GOT3 (cell line): ENCODE data around the gene WDFY2.
"Not testable (repeated sequence)": the region's sequence is repeated elsewhere in the genome, so short reads cannot be mapped to it uniquely, and the experiment has no call there.

Experiments used
- DNase-seq: peaks from one replicate; lab custom pipeline; 2025; ENCODE audit warnings: mixed read lengths; lab: John Stamatoyannopoulos, UW

Gene WDFY2

DNA sequence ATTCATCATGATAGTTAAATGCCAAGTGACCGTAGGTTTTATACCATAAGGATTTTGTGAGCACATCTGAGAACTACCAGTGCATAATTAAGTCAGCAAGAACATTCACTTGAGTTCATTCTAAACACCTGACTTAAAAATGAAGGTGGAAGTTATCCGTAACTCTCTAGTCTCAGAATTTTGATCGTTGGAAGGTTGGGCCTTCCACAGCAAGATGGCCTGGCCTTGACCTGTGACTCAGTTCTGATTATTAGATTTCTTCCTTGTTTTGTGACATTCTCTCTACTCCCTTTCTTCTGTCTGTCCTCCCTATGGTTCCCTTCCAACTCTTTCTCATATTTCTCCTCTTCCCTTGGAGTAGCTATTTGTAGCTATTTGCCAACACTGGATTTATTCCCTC is 20.0 kb upstream of the WDFY2 start:
- DNase-seq: no peak

DNA sequence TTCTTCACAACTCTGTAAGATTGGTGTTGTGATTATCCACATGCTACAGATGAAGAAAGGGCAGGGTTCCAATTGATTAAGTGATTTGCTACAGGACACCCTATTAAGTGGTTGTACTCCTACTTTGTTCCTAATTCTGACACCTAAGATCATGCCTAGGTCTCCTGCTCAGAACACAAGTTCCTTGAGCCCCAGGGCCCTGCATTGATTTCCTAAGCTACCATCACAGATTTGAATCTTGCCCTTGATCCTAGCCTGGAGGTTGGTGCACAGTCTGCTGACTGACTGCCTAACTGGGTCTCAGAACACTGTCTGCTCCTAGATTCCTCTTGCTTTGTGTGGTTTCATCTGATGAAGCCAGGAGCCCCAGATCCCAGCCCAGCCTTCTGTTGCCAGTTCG is 19.6 kb upstream of the WDFY2 start:
- no peak for DNase-seq

DNA sequence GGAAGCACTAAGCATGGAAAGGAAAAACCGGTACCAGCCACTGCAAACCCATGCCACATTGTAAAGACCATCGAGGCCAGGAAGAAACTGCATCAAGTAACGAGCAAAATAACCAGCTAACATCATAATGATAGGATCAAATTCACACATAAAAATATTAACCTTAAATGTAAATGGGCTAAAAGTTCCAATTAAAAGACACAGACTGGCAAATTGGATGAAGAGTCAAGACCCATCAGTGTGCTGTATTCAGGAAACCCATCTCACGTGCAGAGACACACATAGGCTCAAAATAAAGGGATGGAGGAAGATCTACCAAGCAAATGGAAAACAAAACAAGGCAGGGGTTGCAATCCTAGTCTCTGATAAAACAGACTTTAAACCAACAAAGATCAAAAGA is 15.3 kb upstream of the WDFY2 start:
- DNase-seq: not testable (repeated sequence)

DNA sequence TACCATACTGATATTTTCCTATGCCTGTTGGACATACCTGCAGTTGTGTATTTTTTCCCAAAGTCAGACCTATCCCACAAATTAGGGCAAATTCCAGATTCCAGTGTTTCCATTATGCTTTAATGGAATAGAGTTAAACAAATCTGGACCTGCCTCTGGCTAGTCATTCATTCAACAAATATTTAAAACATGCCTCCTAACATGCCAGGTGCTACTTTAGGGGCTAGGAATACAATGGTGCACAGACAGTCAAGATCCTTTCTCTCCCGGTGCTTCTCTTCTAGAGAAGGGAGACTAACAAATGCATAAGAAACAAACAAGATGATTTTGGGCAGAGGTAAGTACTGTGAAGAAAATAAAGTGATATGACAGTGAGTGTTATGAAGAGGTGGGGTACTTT is 7.5 kb upstream of the WDFY2 start:
- DNase-seq: no peak

DNA sequence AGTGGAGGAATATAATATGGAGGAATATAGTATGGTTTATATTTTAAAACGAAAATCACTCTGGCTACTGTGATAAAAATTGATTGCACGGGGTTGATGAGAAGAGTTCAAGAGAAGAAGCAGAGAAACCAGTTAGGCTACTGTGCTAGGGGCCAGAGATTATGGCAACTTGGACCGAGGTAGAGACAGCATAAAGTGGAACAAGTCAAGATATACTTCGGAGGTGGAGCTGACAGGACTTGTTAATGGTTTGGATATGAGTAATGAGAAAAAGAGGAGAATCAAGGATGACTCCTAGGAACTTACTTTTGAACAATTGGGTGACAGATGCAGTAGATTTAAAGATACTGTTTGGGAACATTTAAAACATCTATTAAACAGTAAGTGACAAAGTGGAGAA is 6.6 kb upstream of the WDFY2 start:
- DNase-seq: no peak

DNA sequence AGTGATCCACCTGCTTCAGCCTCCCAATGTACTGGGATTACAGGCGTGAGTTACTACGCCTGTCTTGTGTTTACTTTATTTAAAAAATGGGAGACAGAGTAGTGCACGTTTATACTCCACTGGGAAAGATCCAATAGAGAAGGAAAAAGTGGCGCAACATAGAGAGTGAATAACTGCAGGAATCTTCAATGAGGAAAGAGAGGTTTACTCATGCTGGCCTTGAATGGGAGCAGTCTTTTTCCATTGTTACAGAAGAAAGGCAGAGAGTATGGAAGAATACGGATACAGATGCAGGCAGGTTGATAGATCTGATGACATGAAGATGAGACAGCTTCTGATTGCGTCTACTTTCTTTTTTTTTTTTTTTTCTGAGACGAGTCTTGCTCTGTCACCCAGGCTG is 4.6 kb upstream of the WDFY2 start:
- DNase-seq: no peak

DNA sequence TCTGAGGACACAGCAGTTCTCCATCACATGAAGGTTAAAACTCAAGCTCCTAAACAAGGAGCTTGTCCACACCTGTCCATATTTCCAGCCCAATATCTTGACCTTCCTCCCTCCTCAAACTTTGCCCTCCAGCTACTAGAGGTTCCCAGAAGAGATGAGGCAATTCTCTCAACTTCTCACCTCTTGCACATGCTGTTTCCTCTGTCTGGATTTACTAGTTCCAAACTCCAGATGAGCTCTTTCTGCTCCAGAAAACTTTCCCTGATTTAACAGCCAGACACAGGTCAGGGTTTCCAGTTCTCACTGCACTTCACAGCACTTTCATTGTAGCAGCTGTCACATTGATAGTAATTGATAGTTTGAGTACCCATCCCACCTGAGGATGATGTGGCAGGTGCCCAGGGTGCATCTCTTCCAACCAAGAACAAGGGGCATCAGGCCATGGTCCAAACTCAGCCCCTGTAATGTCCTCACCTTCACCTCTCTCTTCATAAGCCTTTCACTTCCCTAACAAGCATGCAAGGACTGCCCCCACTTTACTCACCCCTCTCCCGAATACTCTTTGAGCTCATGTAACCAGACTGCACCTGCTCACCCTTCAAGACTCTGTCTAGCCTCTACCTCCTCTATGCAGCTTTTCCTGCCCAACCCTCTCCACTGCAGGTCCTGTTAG is 3.0 kb upstream of the WDFY2 start:
- no peak for DNase-seq

DNA sequence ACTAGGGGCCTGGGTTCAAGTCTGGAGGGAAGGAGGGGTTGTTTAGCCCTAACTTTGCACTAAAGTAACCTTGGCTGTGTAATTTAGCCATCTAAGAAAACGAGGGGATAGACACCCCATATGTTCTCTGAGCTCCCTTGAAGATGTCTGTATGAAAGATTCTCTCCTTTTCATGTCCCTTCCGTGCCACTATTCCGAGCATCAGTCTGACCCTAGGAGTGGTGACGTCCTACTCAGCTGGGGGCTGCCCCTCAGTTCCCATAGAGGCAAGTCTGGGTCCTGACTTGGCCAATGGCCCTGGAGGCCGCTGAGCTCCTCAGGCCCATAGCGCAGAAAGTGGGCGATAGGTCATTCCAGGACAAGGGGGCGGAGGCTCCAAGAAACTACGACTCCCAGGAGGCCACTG is 790 bp upstream of the WDFY2 start:
- no peak for DNase-seq

DNA sequence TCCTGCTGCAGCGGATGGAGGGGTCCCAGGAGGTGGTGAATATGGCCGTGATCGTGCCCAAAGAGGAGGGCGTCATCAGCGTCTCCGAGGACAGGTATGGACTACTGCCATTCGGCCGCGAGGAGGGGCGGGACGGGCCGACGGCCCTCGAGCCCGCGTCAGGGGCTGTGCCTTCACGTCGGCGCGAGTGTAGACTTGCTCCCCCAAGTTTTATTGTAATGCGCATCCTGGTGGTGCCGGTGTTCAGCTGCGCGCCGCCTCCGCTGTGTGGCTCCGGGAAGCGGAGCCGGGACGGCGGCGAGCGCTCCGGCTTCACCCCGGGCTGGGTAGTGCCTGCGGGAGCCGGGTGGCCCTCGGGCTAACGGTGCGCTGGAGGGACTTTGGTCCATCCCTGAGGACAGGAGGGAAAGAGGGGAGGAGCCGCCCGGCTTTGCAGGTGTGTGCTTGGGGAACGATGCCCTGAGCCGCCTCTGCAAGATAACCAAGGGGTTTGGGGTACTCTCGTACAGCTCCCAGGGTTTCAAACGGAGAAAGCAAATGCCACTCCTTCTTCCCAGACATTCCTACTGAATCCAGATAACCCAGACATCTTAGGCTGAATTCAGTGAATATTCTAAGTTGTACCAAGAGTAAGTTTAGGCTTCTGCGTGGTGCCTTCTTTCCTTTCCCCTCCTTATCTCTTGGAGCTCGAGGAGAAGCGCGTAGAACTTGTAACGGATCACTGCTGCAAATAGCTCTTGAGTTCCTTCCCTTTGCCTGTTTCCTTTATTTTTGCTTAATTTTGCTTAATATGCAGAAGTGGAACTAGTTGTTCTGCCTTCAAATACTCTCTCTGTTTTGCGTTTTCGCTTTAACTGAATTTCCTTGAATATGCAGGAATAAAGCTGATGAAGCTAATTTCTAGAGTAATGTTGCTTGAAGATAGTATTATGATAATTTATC is 740 bp downstream of the WDFY2 start:
- DNase-seq: no peak

DNA sequence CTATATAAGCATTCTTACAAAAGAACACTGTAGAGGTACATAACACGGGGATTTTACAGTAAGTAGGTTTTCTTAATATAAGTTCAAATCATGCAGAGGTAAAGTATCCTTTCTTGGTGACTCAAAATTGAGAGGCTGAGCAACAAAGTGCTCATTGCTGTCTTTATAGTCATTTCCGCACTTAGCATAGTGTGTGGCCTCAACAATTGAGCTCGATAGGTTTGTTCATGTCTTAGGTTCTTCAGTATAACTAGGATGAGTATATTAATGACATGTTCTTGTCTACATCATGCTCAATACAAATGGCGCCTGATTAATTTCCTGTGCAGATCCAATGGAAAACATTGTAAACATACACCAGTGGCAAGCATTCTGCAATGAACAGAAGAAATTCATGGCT is 1.4 kb downstream of the WDFY2 start:
- DNase-seq: no peak

DNA sequence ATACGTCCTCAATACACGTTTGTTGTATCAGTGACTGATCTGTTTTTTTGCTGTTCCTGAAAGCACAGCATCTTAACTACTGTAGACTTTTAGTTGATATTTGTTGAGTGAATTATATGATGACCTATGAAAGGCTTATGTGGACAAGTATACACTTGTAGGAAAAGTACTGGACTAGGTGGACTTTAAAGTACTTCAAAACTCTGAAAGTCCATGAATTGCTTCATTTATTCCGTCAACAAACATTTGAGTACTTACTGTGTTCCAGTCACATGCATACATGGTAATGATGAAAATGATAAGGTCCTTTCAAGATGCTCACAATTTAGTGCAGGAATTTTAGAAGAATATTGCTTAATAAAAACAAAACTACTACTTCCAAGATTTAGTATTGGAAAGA is 3.1 kb downstream of the WDFY2 start:
- DNase-seq: no peak

DNA sequence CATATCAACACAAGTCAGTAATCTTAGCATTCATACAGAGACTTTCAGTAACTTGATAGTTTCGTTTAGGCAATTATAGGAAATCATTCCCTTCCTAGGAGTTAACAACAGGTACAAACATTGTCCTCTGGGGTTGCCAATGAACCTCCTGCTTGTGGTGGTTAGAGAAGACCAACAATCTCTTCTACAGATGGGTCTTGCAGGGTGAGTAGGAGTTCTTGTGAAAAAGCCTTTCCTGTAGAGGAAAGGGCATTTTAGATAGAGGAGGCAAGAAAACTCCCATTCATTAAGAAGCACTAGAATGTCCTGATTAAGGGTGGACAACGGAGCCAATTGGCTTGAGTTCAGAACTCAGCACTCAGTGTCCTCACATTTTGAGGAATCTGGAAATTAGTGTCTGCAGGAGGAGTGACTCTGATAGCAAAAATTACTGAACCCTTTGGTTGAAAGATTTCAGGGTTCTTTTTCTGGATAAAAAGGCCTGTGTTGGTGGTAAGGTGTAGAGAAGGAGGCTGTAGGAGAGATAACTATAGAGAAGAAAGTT is 4.2 kb downstream of the WDFY2 start:
- no peak for DNase-seq

DNA sequence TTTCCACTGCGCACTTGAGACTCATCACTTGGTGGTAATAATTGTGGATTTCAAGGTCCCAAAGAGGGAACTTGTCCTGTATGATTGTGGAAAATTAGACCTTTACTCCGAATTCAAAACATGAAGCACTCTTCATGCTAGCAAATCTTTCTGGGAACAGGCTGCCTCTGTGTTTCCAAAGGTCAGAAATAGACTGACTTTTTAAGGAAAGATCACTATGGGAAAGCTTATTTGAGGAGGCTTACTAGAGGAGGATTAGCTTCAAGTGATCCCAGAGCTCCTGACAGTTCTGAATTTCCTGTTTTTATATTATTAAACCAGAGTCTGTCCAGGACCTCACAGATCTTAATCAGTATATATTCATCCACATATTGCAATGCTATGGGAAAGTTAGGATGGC is 5.5 kb downstream of the WDFY2 start:
- no peak for DNase-seq

DNA sequence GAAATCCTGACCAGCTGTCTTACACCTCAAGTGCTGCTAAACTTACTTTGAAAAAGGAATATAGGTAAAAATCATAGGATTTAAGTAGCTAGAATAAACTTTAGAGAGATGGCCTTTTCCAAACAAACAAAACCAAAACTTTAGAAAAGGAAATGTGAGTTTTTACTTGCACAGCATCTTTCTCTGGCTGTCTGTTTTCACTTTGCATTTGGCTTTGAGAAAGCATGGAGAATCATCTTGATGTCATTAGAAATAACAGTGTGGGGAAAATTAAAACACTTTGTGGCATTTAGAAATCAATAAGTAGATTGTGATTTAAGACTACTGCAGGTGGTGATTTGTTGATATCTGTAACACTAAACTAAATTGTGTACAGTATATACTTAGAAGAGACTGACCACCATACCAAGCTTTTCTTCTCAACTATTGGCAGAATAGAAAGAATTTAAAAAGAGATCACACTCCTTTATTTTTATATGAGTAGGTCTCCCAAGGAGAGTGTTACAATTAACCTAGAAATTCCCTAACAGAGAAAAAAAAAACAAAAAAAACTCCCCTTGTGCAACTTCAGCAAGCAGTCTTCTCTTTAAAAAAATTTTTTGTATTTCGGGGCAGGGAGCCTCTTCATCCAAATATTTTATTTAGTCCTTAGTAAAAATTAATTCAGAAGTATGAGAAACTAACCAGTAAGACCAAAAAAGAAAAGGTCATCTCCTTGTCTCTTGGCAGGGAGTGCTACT is 6.1 kb downstream of the WDFY2 start:
- no peak for DNase-seq

DNA sequence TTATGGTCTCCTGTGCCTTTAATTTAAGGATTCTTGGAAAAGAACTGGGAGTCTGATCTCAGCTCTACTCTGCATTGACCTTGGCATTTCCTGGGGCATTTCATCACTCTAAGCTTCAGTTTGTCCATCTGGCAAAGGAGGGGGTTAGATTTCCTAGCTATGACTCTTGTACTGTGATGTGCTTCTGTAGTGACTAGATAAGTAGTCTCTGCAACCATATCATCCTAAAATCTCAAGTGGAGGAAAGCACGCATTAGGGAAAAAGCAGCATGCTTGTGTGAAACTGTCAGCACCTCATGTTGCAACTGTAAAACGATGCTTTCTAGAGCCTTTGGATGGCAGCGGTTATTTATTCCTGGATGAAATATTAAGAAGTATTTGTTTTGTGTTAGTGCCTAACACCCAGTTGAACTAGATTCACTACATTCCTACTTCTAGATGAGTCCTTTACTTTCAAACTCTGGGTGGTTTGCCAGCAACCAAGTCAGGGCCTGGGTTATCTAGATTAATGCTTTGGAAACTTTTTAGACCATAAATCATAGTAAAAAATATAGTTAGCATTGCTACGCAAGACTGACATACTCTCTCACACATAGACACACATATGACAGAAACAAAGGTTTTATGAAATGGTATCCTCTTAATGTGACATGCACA is 6.8 kb downstream of the WDFY2 start:
- DNase-seq: peak; percentile 14

DNA sequence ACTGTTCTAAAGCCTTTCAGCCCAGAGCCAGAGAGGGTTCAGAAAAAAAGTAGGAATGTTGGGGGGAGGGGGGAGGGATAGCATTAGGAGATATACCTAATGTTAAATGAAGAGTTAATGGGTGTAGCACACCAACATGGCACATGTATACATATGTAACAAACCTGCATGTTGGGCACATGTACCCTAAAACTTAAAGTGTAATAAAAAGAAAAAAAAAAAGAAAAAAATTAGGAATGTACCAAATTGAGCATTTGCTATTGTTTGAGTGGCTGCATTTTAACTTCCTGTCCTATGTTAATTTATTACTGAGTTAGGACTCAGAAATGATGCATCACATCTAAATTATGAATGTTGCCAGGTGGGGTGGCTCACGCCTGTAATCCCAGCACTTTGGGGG is 7.7 kb downstream of the WDFY2 start:
- DNase-seq: not testable (repeated sequence)

DNA sequence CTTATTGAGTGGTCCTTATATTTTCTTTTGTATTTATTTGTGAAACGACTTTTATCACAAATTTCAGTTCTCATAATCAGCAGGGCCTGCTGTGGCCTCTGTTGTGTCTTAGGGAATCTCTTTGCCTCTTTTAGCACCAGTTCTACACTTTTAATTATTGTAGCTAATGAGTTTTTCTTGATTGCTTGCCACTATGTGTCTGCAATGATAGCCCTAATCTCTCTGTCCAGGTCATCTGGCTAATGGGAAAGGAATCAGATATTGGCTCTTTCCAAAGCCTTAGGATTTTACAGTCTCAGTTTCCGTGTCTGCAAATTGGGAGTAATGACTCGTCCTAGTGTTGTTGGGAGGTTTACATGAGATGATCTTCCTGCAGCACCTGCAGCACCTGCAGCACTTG is 10.2 kb downstream of the WDFY2 start:
- DNase-seq: no peak

DNA sequence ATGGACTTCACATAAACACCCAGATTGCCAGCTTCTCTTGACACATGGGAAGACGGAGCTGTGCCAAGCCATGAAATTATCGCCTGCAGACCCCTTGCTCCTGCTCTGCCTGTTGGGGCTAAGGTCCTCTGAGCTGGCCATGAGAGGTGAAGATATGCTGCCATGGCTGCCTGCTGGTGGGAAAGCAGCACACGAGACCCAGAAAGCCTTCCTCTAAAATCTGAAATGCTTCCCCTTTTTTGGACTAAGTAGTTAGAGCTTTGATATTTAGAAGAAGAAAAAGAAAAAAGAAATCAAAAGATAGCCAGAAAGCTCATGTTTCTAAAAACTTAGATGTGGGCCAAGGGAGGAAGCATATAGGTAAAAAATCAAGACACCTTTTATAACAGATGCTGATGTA is 11.2 kb downstream of the WDFY2 start:
- no peak for DNase-seq

DNA sequence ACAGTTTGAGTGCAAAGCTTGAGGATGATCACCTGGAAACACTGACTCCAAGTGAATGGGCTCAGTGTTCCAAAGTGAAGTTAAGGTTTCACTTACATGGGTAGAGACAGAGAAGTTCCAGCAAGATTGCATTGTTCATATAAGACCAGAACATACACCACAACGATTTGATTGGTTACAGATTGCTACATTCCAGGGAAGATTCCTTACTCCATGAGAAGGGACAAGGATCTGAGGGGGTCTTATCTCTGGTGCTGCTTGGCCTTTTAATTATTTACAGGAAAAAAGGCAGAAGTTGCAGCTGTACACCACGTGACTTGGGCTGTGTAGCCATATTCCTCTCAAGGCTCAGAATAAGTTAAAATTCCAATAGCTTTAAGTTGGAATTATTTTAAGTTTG is 12.3 kb downstream of the WDFY2 start:
- DNase-seq: no peak

DNA sequence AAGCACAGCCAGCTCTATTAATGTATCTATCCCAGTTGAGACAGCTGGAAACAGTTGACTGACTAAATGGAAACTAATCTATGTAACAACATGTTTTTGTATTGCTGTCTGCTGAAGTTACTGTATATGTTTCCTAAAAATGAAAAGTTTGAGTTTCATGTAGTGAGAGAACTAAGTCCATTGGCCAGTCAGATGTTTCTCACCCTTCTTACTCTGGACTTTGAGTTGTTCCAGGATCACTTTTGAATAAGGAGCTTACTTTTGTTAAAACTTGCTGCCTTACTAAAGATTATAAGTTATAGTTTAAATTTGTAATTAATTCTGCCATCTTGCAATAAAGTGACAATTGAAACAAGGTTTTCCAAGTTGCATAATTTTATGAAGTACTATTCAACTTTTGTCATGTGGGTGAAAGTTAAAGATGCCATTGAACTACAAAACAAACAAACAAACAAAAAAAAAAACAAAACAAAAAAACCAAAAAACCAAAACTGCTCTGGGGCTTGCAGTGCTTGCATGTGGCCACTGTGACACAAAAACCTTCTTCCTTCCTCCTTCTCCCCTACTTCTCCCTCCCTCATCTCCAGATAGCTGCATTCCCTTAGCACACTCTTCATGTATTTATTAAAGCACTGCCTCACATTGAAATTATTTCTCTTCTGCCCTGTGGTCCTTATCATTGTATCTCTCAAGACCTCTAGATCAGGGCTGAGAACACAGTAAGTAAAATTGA is 15.3 kb downstream of the WDFY2 start:
- no peak for DNase-seq

DNA sequence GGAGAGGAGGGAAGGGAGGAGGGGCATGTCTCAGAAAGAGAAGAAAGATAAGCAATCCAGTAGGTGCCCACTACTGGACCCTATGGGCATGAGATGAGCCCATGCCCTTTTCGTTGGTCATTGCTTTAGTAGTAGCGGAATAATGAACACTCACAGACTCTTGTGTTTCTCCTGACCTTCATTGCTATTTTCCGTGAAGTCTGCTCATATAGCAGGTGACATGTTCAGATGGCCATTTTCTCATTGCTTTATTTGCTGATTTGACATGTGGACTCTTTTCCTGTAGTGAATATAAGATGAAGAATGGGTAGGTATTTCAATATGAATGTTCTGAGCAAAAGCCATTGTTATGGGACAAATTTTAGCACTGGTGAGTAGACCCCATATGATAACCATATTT is 16.4 kb downstream of the WDFY2 start:
- DNase-seq: no peak
